Gastroesophageal sphincter (tissue), 3 donors: ENCODE measurements around the gene C9.

ENCODE experiments used
- CTCF ChIP-seq, 4 experiments: fragments of 200-600 bp in 2 of 4; fragments of 450-650 bp in 2 of 4; sonication (generic) in 1 of 4; IDR thresholded peaks; one replicate each; pipeline ENCODE4 v1.5.1; 2017 to 2019; ENCODE audit warnings: antibody characterized with exemption in 4 of 4, mild to moderate bottlenecking in 2 of 4, moderate library complexity in 2 of 4
- POLR2AphosphoS5 ChIP-seq: sonication (generic); formaldehyde crosslinking; IDR thresholded peaks from one replicate; pipeline ENCODE4 v1.6.1; 2017; ENCODE audit warnings: antibody characterized with exemption

- TF ChIP-seq POLR2AphosphoS5, result no peak
- TF ChIP-seq CTCF (IDR thresholded peaks at IDR 0.05), result peak in 3 of 4 experiments; percentile 35 to 58 (median 41)
These were observed 81.0 kb downstream of the C9 start for GRCh38 chr5:39283231-39283818.
